Right renal pelvis (tissue), 4 donors: ENCODE data around the gene ZNF593. TPM values are rescaled to one million over a fixed set of nuclear protein-coding genes. Genes with fewer than 3 reads are reported as not detected.

Source experiments
- DNase-seq, 4 donors: peaks; one replicate each; pipeline ENCODE4 v3.0.0-alpha.2; 2013; ENCODE audit warnings: low read depth in 4 of 4, low spot score in 3 of 4, missing footprints in 1 of 4
- polyA plus RNA-seq, 4 donors: library from polyadenylated mRNA; unstranded; fragments of 120-200 nt; gene quantifications; one replicate each; pipeline ENCODE4 v1.2.1, GENCODE V29; 2013; ENCODE audit not compliant: insufficient read length in 4 of 4

ZNF593 gene
- polyA plus RNA-seq, 4 donors, result 11.4 to 29.1 (median 14.6) TPM

- no peak for DNase-seq
These were observed 23.8 kb upstream of the ZNF593 start for GRCh38 chr1:26145960-26146294.

GRCh38 chr1:26148887-26149286, 20.8 kb upstream of the ZNF593 start:
- DNase-seq, result no peak

- DNase-seq, result no peak
These were observed 15.7 kb upstream of the ZNF593 start for GRCh38 chr1:26153966-26154532.

- no peak for DNase-seq
These were observed 15.0 kb upstream of the ZNF593 start for GRCh38 chr1:26154750-26155149.

- no peak for DNase-seq
These were observed 14.1 kb upstream of the ZNF593 start for GRCh38 chr1:26155370-26156284.

GRCh38 chr1:26156285-26157038, 13.2 kb upstream of the ZNF593 start:
- no peak for DNase-seq

- DNase-seq, result no peak
These were observed 11.3 kb upstream of the ZNF593 start for GRCh38 chr1:26158271-26158907.

GRCh38 chr1:26158908-26159742, 10.6 kb upstream of the ZNF593 start, which contains the start of gene FAM110D:
Gene FAM110D, plus strand, starts transcription at chr1:26159079. Its CDS starts 2,213 bp downstream, at chr1:26161292.
- no peak for DNase-seq

- DNase-seq, result no peak
These were observed 10.0 kb upstream of the ZNF593 start for GRCh38 chr1:26159743-26160039.

- no peak for DNase-seq
These were observed 8.9 kb upstream of the ZNF593 start for GRCh38 chr1:26160527-26161414.

GRCh38 chr1:26161415-26162219, 8.1 kb upstream of the ZNF593 start:
- DNase-seq, result no peak

GRCh38 chr1:26162220-26162709, 7.4 kb upstream of the ZNF593 start:
- DNase-seq, result no peak

GRCh38 chr1:26163684-26164035, 6.0 kb upstream of the ZNF593 start:
- DNase-seq, result no peak

- no peak for DNase-seq
These were observed 5.5 kb upstream of the ZNF593 start for GRCh38 chr1:26164036-26164860.

GRCh38 chr1:26164861-26165842, 4.6 kb upstream of the ZNF593 start:
- no peak for DNase-seq

- no peak for DNase-seq
These were observed 2.9 kb upstream of the ZNF593 start for GRCh38 chr1:26166719-26167281.
